GM15510 (cell line): ENCODE data around the gene MRAP.

Experiments
- POLR2A ChIP-seq: IDR thresholded peaks from 3 replicates; pipeline ENCODE4 v1.6.1; 2011; ENCODE audit warnings: borderline replicate concordance; ENCODE audit not compliant: insufficient read length; ENCODE audit errors: extremely low read depth

Gene MRAP

GRCh38 chr21:32347977-32348376 is 49.3 kb downstream of the MRAP start:
- TF ChIP-seq POLR2A = no peak

DNA sequence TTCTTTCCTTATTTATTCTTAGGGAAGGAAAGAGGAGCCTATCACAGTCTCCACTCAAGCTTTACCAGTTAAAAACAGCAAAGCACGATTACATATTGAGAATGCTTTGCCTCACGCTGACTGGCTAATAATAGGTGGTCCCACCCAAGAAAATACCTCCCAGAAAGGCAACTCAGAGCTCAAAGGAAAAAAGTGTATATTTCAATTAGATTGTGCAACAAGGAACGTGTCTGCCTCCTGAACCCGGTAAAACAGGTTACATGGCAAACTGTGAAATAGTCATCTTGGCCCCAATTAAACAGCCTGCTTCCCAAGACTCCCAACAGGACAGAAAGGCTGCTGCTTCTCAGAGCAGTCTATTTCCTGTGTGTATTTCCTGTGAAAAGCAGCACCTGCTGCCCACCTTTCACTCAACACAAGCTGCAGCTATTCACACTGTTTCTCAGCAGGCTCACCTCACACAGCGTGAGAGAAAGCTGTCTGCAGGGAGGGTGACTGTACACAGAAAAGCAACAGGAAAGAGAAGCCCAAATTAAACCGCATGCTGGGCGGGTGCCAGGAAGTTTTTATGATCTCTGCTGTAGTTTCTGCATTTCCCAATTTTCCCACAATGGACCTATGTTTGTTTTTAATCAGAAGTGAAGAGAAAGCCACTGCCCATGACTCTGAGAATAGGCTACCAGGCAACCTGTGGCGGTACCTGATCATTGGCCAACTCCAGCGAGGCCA is 50.1 kb downstream of the MRAP start:
- no peak for TF ChIP-seq POLR2A

- TF ChIP-seq POLR2A = no peak
Measured at GRCh38 chr21:32349333-32349944, 50.8 kb downstream of the MRAP start.

DNA sequence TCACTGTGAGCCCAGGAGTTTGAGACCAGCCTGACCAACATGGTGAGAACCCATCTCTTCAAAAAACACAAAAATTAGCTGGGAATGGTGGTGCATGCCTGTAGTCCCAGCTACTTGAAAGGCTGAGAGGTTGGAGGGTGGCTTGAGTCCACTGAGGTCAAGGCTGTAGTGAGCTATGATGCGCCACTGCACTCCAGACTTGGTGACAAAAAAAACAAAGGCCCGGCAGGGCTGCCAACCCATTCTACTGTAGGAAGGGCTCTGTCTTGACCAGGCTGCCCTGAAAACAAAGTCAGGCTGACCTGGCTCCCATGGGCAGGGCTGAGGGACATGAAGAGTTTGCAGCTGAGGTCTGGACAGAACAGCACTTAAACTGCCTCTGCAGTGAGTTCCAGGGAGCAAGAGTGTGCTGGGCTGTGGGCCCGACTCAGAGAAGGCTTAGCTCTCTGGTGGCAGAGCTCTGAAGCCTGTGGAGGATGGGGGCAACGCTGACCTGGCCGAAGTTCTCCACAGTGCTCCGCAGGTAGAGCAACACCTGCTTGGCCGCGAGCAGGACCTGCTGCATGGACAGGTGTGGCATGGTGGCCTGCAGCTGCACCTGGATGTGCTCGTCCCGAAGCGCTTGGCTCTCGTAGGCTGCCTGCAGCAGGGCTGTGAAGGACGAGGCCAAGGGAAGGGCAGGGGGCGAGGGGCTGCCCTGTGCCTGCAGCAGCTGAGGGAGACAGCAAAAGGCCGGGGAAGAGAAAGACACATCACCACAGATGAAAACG is 51.7 kb downstream of the MRAP start:
- TF ChIP-seq POLR2A = no peak

DNA sequence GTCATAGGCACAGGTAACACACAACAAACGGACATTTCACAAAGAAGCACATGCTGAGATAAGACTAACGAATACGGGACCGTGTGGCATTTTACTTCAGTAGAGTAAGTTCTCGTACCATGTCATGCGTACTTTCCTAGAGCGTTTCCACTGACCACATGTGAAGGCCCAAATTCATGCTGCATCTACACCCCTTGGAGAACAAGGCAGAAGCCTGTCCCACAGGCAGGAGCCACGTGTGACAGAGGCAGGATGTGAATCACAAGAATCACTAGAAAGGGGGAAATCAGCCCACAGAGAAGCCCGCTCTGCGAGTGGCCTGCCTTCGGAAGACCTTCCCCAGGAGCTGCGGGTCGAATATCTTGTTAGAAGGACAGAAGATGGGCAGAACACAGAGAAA is 52.3 kb downstream of the MRAP start:
- TF ChIP-seq POLR2A = no peak

GRCh38 chr21:32351428-32351827 is 52.8 kb downstream of the MRAP start:
- no peak for TF ChIP-seq POLR2A

DNA sequence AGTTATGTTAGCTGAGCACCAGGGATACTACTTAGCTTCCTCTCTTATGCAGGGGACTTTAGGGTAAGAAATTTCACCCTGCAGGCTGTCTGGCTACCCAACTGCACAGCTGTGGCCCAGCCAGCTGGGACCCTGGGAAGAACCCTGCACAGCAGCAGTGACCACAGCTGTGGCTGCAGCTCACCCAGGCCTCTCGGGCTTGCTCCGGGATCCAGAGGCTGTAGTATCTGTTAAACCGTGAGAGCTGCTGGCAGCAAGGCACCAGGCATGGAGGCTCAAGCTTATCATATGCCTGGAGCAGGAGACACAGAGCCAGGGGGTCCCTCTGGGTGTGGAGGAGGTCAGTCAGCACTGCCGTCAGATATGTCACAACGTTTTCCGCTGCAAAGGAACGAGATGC is 53.9 kb downstream of the MRAP start:
- no peak for TF ChIP-seq POLR2A

- TF ChIP-seq POLR2A = no peak
Measured at GRCh38 chr21:32353002-32353711, 54.5 kb downstream of the MRAP start.

GRCh38 chr21:32356874-32357395 is 58.3 kb downstream of the MRAP start:
- no peak for TF ChIP-seq POLR2A

DNA sequence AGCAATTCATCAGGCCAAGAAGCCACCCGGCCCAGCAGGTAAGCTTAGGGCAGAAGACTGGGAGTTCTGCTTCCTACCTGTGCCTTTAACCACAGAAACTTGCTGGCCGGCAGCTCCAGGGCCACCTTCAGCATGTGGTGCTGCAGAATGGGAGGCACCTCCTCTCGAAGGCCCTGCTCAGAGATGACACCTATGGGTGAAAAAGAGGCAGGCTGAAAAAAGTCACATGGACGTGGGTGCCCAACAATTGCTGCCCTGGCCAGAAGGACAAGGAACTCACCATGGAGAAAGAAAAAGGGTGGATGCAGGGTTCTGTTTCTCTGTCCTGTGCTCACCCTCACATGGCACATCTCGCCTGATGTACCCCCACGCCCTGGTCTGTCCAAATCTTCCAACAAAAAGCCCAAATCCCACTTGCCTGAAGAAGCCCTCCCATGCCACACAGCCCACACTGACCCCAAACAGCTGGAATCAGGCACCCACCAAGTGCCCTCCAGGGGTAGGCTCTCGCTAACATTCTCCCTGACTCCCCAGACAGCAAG is 61.1 kb downstream of the MRAP start:
- TF ChIP-seq POLR2A = no peak

DNA sequence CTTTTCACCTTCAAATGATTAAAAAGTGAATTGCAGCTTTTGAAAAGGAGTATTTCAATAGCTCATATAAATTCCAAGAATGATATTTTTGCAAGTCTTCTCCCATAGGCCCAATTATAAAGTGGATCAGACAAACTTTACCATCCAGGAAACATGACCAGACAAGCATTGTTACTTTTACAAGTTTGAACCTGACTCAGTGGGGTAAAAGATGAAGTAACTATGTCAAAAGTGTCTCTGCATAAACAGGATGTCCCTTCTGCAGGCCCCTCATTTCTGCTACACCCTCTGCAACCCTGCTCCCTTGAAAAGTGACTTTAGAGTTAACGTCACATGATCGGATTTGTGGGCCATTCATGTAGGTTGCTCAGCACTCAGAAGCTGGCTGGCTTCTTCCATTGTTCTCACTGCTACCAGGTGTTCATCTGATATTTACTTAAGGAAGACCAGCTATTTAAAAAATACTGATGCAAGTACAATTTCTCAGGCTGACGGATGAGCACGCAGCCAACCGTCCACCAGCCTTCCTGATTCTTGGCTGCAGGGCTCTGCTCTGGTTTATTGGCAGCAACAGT is 61.8 kb downstream of the MRAP start:
- TF ChIP-seq POLR2A = no peak
